HEK293 (cell line): ENCODE measurements around the gene LSG1.

ENCODE experiments used
- CTCF ChIA-PET: fragments of 350-600 bp; formaldehyde crosslinking; extraction: SDS; loops from one replicate; lab custom pipeline; 2021; ENCODE audit warnings: antibody characterized with exemption; lab: Yijun Ruan, JAX
- POLR2A ChIA-PET: fragments of 300-600 bp; formaldehyde crosslinking; extraction: SDS; loops from one replicate; lab custom pipeline; 2020; ENCODE audit warnings: antibody characterized with exemption, inconsistent platforms; lab: Yijun Ruan, JAX
- H3K27ac ChIP-seq: fragments of 200-500 bp; sonication (Bioruptor generic); 2 replicates; pipeline ENCODE4 v1.5.1; 2014; ENCODE audit warnings: low read depth, low read length, control low read depth, inconsistent platforms; ENCODE audit errors: extremely low read depth
- H3K36me3 ChIP-seq, 2 experiments: fragments of 200-500 bp in 1 of 2; sonication (Bioruptor generic) in 1 of 2; 1 replicate in 1 of 2; 2 replicates in 1 of 2; pipeline ENCODE4 v1.5.1; 2014 to 2017; ENCODE audit warnings: inconsistent platforms in 2 of 2, low read length in 2 of 2; ENCODE audit not compliant: control insufficient read depth in 2 of 2, insufficient read depth in 1 of 2
- H3K4me1 ChIP-seq: fragments of 200-500 bp; sonication (Bioruptor generic); 2 replicates; pipeline ENCODE4 v1.5.1; 2014; ENCODE audit warnings: mild to moderate bottlenecking, low read length, inconsistent platforms; ENCODE audit not compliant: control insufficient read depth, insufficient read depth
- H3K4me3 ChIP-seq: 2 replicates; pipeline ENCODE4 v1.5.1; 2011; ENCODE audit warnings: low read depth, mild to moderate bottlenecking, control low read depth, low read length, moderate library complexity
- H3K9me3 ChIP-seq: fragments of 200-500 bp; sonication (Bioruptor generic); 2 replicates; pipeline ENCODE4 v1.5.1; 2014; ENCODE audit warnings: low read depth, low read length, inconsistent platforms; ENCODE audit not compliant: control insufficient read depth, insufficient read depth
- ATF2 ChIP-seq: fragments of 450-650 bp; formaldehyde crosslinking; IDR thresholded peaks from 2 replicates; pipeline ENCODE4 v1.5.1; 2016; ENCODE audit warnings: missing biosample characterization, missing genetic modification characterization, low read depth
- KLF1 ChIP-seq: fragments of 450-650 bp; formaldehyde crosslinking; IDR thresholded peaks from 2 replicates; pipeline ENCODE4 v1.5.1; 2016; ENCODE audit warnings: missing biosample characterization, missing genetic modification characterization
- MZF1 ChIP-seq: fragments of 450-650 bp; formaldehyde crosslinking; IDR thresholded peaks from 2 replicates; pipeline ENCODE4 v1.5.1; 2017; ENCODE audit warnings: missing biosample characterization, missing genetic modification characterization, borderline replicate concordance
- PRDM2 ChIP-seq: fragments of 450-650 bp; formaldehyde crosslinking; IDR thresholded peaks from 2 replicates; pipeline ENCODE4 v1.5.1; 2016; ENCODE audit warnings: missing biosample characterization, missing genetic modification characterization, borderline replicate concordance
- PRDM4 ChIP-seq: fragments of 450-650 bp; formaldehyde crosslinking; IDR thresholded peaks from 2 replicates; pipeline ENCODE4 v1.5.1; 2017; ENCODE audit warnings: missing biosample characterization, missing genetic modification characterization
- REPIN1 ChIP-seq: fragments of 450-650 bp; formaldehyde crosslinking; IDR thresholded peaks from 2 replicates; pipeline ENCODE4 v1.5.1; 2017; ENCODE audit warnings: missing biosample characterization, missing genetic modification characterization, low read depth
- ZBTB7A ChIP-seq: fragments of 450-650 bp; formaldehyde crosslinking; IDR thresholded peaks from 2 replicates; pipeline ENCODE4 v1.5.1; 2016; ENCODE audit warnings: low read depth, missing biosample characterization, missing genetic modification characterization
- ZFP41 ChIP-seq: fragments of 450-650 bp; formaldehyde crosslinking; IDR thresholded peaks from 2 replicates; pipeline ENCODE4 v1.5.1; 2016; ENCODE audit warnings: missing biosample characterization, missing genetic modification characterization, borderline replicate concordance
- ZNF114 ChIP-seq: fragments of 450-650 bp; formaldehyde crosslinking; IDR thresholded peaks from 2 replicates; pipeline ENCODE4 v1.5.0; 2017; ENCODE audit warnings: missing biosample characterization, missing genetic modification characterization
- ZNF214 ChIP-seq: fragments of 450-650 bp; formaldehyde crosslinking; IDR thresholded peaks from 2 replicates; pipeline ENCODE4 v1.5.1; 2017; ENCODE audit warnings: missing biosample characterization, mild to moderate bottlenecking, missing genetic modification characterization, borderline replicate concordance
- ZNF302 ChIP-seq: fragments of 450-650 bp; formaldehyde crosslinking; IDR thresholded peaks from 2 replicates; pipeline ENCODE4 v1.5.1; 2016; ENCODE audit warnings: missing biosample characterization, missing genetic modification characterization, low read depth
- ZNF391 ChIP-seq: fragments of 450-650 bp; formaldehyde crosslinking; IDR thresholded peaks from 2 replicates; pipeline ENCODE4 v1.5.1; 2016; ENCODE audit warnings: low read depth, missing biosample characterization, missing genetic modification characterization, borderline replicate concordance
- ZNF521 ChIP-seq: fragments of 450-650 bp; formaldehyde crosslinking; IDR thresholded peaks from 2 replicates; pipeline ENCODE4 v1.5.1; 2017; ENCODE audit warnings: missing biosample characterization, mild to moderate bottlenecking, missing genetic modification characterization
- ZNF596 ChIP-seq: fragments of 450-650 bp; IDR thresholded peaks from 2 replicates; pipeline ENCODE4 v1.5.0; 2018; ENCODE audit warnings: missing biosample characterization, mild to moderate bottlenecking, missing genetic modification characterization, moderate library complexity
- ZNF600 ChIP-seq: fragments of 450-650 bp; formaldehyde crosslinking; IDR thresholded peaks from 2 replicates; pipeline ENCODE4 v1.5.1; 2016; ENCODE audit warnings: missing biosample characterization, missing genetic modification characterization
- ZNF677 ChIP-seq: fragments of 450-650 bp; IDR thresholded peaks from 2 replicates; pipeline ENCODE4 v1.5.0; 2018; ENCODE audit warnings: missing biosample characterization, mild to moderate bottlenecking, missing genetic modification characterization, moderate library complexity
- ZNF785 ChIP-seq: fragments of 450-650 bp; formaldehyde crosslinking; IDR thresholded peaks from 2 replicates; pipeline ENCODE4 v1.5.1; 2016; ENCODE audit warnings: missing biosample characterization, missing genetic modification characterization
- ZNF843 ChIP-seq: fragments of 450-650 bp; formaldehyde crosslinking; IDR thresholded peaks from 2 replicates; pipeline ENCODE4 v1.5.1; 2016; ENCODE audit warnings: missing biosample characterization, missing genetic modification characterization
- ZSCAN4 ChIP-seq: fragments of 450-650 bp; formaldehyde crosslinking; IDR thresholded peaks from 2 replicates; pipeline ENCODE4 v1.5.1; 2017; ENCODE audit warnings: missing biosample characterization, missing genetic modification characterization

The LSG1 gene

GRCh38 chr3:194647747-194648146 is 24.2 kb downstream of the LSG1 start (continued):
- TF ChIP-seq ZNF600 (tag by site-specific recombination), result no peak
- no peak for TF ChIP-seq ZFP41 (tag by site-specific recombination)
- no peak for TF ChIP-seq ZSCAN4 (tag by site-specific recombination)
- no peak for TF ChIP-seq KLF1 (tag by site-specific recombination)
- no peak for TF ChIP-seq ZNF785 (tag by site-specific recombination)
- no peak for TF ChIP-seq ZNF391 (tag by site-specific recombination)

- H3K4me3 ChIP-seq, result no peak overlapping the region
- TF ChIP-seq ATF2 (tag by site-specific recombination) (no peak), ZNF214 (no peak), ZNF843 (tag by site-specific recombination) (no peak), ZBTB7A (no peak), REPIN1 (no peak), ZNF596 (tag by site-specific recombination) (no peak), MZF1 (tag by site-specific recombination) (no peak), ZNF302 (tag by site-specific recombination) (no peak), PRDM4 (no peak), ZNF677 (tag by site-specific recombination) (no peak), ZNF114 (tag by site-specific recombination) (no peak), PRDM2 (no peak), ZNF521 (no peak)
- H3K36me3 ChIP-seq, result peaks cover 0 to 65% of the 10 kb centered on the region in 2 experiments; a peak in 2 of 3 replicates
- ChIA-PET POLR2A (no interaction called here), CTCF (interaction anchor here (0.6 to 1.0 kb wide), 5 partner anchors 9 to 464 kb away, joined by 3 read pairs; no protein-coding TSS in a partner anchor)
- no peaks in the 10 kb centered on the region for H3K9me3 ChIP-seq
- no peaks in the 10 kb centered on the region for H3K4me1 ChIP-seq
- no peak overlapping the region for H3K27ac ChIP-seq
These were observed 29.2 kb downstream of the LSG1 start for GRCh38 chr3:194642769-194643168.
